ENCODE measurements around the gene CLEC4F. TPM values are rescaled to one million over a fixed set of nuclear protein-coding genes. Genes with fewer than 3 reads are reported as not detected.
"Not testable (repeated sequence)": the region's sequence is repeated elsewhere in the genome, so short reads cannot be mapped to it uniquely, and the experiment has no call there.

The CLEC4F gene
- total RNA-seq, 1 experiment from 2014 or later = not detected

DNA sequence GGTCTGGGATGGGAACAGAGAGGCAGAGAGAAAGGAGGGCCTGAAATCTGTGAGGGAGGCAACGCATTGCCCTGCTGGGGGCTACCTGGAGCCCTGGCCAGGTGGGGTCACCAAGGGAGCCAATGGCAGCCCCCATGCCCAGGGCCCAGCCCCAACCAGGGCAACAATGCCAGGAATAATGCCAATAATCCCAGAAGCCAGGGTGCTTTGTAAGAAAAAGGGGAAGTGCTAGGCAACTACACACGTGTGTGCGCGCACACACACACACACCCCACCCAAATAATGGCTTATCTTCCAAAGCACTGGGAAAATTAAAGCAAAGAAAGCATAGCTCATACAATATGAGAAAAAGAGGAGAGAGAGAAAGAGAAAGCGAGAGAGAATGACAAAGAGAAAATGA, 7.0 kb upstream of the CLEC4F start:
- no peak for DNase-seq (ENCODE audit: low spot score)

DNA sequence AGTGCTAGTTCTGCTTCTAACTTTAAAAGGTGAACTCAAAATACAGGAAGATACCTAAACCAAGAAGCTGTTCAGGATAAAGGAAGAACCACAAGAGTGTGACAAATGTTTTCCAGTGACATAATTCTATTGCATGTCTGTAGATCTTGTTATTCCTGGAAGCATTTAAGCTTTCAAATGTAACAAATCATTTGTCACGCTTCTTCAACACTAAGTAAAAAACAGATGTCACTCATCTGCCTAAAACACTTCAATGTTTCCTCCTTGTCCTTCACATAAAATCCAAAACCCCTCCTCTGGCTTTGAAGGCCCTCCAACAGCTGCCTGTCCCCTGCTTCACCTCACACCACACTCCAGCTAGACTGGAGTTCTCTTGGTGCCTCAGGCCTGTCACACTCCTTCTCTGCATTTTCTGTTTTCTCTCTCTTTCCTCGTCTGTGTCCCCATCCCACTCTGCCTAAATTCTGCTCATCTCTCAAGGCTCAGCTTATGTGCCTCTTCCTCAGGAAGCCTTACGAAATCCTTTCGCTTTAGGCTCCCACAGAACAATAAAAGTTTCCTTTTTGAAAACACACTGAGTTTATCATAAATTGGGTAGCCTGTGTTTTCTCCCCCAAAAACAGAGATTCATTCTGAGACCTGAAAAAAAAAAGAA, 6.4 kb upstream of the CLEC4F start:
- no peak for DNase-seq (ENCODE audit: low spot score)

DNA sequence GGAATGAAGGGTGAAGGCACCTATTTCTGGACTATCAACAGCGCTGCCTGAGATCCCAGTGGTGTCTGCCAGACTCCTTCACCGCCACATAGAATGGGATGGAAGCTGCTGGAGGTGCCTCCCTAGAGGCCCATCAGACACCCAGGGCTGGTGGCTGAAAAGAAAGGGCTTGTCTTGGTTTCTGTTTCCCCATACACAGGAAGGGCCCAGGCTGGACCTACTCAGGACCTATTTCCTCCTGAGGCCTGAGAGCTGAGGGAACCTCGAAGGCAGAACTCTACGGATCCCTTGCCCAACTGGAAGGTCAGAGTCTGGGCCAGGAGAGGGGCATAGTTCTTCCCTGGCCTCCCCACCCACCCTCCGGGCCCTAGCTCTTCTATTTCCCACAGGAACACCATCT, 2.9 kb upstream of the CLEC4F start:
- DNase-seq (ENCODE audit: low spot score) = no peak

- DNase-seq (ENCODE audit: low spot score) = no peak
Measured at GRCh38 chr2:70822843-70823242, 2.4 kb upstream of the CLEC4F start.

GRCh38 chr2:70817284-70817954, 3.0 kb downstream of the CLEC4F start:
- no peak for DNase-seq (ENCODE audit: low spot score)

DNA sequence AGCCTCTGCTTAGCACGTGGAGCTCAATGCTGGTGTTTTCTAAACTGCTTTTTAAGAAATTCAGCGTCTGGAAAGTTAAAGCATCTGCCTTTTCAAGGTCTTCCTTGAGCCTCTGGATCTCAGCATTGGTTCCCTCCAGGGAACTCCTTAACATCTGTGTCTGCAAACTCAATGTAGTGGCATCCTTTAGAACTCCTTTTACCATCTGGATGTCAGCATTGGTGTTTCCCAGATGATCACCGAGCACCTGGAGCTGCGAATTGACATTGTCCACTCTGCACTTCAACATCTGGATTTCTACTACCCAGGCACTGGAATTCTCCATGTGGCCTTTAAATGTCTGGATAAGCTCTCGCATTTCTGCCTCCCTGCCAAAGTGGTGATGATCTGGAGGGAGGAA, 3.7 kb downstream of the CLEC4F start:
- DNase-seq (ENCODE audit: low spot score) = no peak

GRCh38 chr2:70808983-70809958, 11.1 kb downstream of the CLEC4F start:
- no peak for DNase-seq (ENCODE audit: low spot score)

- DNase-seq (ENCODE audit: low spot score) = no peak
Measured at GRCh38 chr2:70807828-70808118, 12.6 kb downstream of the CLEC4F start.

GRCh38 chr2:70807102-70807827, 13.1 kb downstream of the CLEC4F start:
- DNase-seq (ENCODE audit: low spot score) = no peak

GRCh38 chr2:70806620-70807019, 13.8 kb downstream of the CLEC4F start:
- DNase-seq (ENCODE audit: low spot score) = no peak

DNA sequence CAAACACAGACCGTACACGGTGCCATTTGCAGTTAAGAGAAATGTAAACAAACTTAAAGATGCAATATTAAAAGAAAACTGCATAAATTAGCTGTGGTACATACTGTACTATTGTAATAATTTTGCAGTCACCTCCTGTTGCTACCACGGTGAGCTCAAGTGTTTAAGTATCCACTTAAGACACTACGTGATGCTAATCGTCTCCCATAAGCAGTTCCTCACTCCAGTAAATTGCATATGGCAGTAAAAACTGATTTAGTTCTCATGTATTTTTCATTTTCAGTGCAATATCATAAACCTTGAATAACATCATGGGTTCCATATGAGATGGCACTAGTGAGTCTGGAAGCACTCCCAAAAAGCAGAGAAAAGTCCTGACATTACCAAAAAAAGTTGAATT, 14.4 kb downstream of the CLEC4F start:
- DNase-seq (ENCODE audit: low spot score) = no peak

GRCh38 chr2:70801607-70802263, 18.7 kb downstream of the CLEC4F start:
- no peak for DNase-seq (ENCODE audit: low spot score)

- DNase-seq (ENCODE audit: low spot score) = no peak
Measured at GRCh38 chr2:70799706-70800105, 20.7 kb downstream of the CLEC4F start.

DNA sequence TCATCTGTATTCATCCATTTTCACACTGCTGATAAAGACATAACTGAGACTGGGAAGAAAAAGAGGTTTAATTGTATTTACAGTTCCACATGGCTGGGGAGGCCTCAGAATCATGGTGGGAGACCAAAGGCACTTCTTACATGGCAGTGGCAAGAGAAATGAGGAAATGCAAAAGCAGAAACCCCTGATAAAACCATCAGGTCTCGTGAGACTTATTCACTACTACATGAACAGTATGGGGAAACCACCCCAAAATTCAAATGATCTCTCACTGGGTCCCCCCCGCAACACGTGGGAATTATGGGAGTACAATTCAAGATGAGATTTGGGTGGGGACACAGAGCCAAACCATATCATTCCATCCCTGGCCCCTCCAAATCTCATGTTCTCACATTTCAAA, 22.4 kb downstream of the CLEC4F start:
- not testable (repeated sequence) for DNase-seq (ENCODE audit: low spot score)

DNA sequence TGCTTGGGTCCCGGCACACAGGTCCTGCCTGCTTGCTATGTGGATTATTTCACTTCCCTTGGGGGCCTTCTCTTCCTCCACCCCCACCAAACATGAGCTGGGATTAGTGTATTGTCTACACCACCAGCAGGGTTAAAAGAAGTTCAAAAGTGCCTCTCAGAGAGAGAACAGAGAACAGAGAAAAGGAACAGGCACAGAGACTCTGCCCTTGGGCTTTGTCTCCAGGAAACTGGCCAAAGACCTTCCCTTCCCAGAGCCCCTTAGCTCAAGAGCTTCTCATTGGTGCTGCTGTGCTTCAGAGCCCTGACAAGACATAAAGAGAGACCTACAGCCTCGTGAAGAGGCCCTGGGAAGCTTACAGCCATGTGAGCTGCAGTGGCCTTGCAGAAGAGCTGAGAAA, 22.9 kb downstream of the CLEC4F start:
- no peak for DNase-seq (ENCODE audit: low spot score)

- no peak for DNase-seq (ENCODE audit: low spot score)
Measured at GRCh38 chr2:70796262-70796661, 24.1 kb downstream of the CLEC4F start.

GRCh38 chr2:70795164-70795995, 25.0 kb downstream of the CLEC4F start:
- DNase-seq (ENCODE audit: low spot score) = no peak

DNA sequence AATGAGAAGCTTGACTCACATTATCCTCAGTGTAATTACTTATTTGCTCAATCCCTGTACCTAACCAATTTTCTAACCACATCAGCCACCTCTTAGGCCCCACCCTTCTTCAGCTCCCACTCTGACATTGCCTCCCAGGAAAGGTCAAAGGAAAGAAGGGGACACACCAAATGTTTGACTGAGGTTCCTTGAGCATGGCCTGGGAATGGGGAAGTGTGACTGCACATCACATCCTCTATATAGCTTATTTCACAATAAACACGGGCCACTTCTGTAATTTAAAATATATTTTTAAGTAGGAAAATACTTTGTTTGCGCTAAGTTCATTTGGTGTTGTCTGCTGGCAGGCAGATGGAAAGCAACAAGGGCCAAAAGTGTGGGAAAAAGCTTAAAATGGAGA, 26.9 kb downstream of the CLEC4F start:
- DNase-seq (ENCODE audit: low spot score) = no peak

DNA sequence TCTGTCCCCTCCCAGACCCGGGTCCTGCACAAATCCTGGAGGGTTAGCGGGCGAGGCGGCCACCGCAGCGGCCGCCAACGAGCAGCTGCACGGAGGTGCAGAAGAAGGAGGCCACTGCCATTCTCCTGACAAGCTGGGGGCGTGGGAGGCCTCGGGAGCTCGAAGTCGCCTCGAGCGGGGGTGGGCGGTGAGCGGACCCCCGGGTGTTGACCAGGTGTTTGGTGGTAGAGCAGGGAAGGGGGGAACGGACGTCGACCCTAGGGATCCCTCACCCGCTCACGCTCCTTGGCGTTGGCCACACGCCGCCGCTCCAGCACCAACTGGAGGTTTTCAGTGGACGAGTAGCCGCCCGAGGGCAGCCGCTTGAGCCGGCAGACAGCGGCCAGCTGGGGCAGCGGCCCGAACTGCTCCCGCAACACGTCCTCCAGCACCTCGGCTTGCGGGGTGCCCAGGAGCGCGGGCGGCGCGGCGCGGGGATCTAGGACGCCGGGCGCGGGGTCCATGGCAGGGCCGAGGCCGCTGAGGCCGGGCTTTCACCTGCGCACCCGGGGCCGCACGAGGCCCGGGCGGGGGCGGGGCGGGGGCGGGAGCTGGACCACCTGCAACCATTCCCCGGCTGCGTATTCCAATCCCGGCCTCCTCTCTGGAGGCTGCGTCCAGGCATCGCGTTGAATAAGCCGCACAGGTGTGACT, 30.1 kb downstream of the CLEC4F start, which contains the start of gene FIGLA:
Gene FIGLA (minus strand): TSS at position 508 of the 693 bp plus-strand sequence. CDS start 5 bp downstream, at position 503.
- DNase-seq (ENCODE audit: low spot score) = no peak

All from A172 (cell line).